ENCODE data around the gene CHL1.

The CHL1 gene

DNA sequence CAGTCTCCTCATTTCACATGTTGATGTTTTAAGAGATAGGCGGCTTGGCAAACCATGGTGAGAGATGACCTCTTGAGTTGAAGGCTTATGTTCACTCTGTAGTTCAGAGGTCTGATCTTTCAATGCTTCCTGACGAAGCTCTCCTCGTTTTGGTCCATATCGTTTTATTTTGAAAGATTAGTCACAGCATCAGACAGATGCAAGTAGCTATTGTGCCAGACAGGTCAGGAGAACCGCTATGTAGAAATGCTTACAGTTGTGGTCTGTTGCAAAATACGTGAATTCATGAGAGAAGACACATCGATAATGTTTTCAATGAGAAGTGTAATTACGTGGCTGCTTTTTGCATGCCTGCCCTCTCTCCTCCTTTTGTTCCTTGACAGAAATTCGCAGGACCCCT, 47.5 kb downstream of the CHL1 start:
- TF ChIP-seq GATA2 (IDR thresholded peaks at IDR 0.05; ENCODE audit: low read depth, low read length) (no peak), GATA3 (IDR thresholded peaks at IDR 0.05; ENCODE audit: low read depth, low read length) (no peak)

- TF ChIP-seq GATA3 (IDR thresholded peaks at IDR 0.05; ENCODE audit: low read depth, low read length) = no peak
- TF ChIP-seq GATA2 (IDR thresholded peaks at IDR 0.05; ENCODE audit: low read depth, low read length) = no peak
Measured at GRCh38 chr3:247916-248315, 51.4 kb downstream of the CHL1 start.

- TF ChIP-seq GATA2 (IDR thresholded peaks at IDR 0.05; ENCODE audit: low read depth, low read length) (no peak), GATA3 (IDR thresholded peaks at IDR 0.05; ENCODE audit: low read depth, low read length) (no peak)
Measured at GRCh38 chr3:248864-249520, 52.4 kb downstream of the CHL1 start.

DNA sequence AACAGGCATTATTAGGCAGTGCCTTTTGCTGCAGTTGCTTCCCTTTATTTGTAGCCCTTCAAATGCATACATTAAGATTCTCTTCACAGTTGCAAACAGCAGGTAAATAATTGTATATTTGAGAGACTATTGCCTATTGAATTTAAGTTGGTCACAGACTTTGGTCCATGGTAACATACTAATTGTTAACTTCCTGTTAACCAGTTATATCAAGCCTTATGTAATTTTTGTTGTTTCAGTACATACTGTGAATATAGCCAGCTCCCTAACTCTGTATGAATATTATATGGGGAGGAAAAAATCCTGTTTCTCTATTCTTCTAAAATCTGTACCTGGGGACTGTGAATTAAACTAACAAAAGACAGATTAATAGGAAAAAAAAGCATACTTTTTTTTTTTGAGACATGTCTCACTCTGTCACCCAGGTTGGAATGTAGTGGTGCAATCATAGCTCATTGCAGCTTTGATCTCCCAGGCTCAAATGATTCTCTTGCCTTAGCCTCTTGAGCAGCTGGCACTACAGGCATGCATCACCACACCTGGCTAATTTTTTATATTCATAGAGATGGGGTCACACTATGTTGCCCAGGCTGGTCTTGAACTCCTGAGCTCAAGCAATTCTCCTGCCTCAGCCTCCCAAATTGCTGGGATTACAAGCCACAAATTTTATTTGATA, 53.2 kb downstream of the CHL1 start:
- TF ChIP-seq GATA3 (IDR thresholded peaks at IDR 0.05; ENCODE audit: low read depth, low read length) (no peak), GATA2 (IDR thresholded peaks at IDR 0.05; ENCODE audit: low read depth, low read length) (no peak)

DNA sequence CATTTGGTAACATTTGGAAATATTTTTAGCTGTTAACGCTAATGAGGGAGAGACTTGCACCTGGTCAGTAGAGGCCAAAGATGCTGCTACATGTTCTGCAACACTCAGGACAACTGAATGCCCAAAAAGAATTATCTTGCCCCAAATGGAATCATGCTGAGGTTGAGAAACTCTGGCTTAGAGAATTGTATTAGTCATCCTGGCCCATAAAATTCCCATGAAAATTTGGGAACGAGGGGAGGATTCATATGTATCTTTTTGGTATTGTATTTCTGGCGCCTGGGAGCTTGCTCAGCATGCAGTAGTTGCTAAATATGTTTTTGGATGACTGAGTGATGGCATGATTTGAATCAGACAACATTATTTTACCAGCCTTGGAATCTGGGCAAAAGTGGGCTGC, 59.9 kb downstream of the CHL1 start:
- no peak for TF ChIP-seq GATA2 (IDR thresholded peaks at IDR 0.05; ENCODE audit: low read depth, low read length)
- no peak for TF ChIP-seq GATA3 (IDR thresholded peaks at IDR 0.05; ENCODE audit: low read depth, low read length)

GRCh38 chr3:257826-258225, 61.3 kb downstream of the CHL1 start:
- TF ChIP-seq GATA2 (IDR thresholded peaks at IDR 0.05; ENCODE audit: low read depth, low read length) (no peak), GATA3 (IDR thresholded peaks at IDR 0.05; ENCODE audit: low read depth, low read length) (no peak)

DNA sequence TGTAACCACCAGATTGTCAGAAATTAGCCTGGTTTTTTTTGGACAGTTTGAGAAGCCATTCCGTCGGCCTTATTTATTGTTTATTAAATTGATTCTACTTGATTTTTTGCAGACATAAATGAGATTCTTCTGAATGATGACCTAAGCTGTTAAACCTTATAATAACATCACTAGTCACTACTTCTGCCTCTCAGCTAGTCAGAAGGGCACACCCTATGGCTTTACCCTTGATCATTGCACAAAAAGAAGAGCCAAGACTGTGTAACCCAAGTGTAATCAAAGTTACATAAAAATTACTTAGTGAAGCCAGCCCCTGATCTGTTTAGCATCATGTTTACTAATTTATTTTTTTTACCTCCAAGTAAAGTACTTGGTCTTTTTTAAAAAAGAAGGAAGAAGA, 64.3 kb downstream of the CHL1 start:
- TF ChIP-seq GATA2 (IDR thresholded peaks at IDR 0.05; ENCODE audit: low read depth, low read length) (no peak), GATA3 (IDR thresholded peaks at IDR 0.05; ENCODE audit: low read depth, low read length) (no peak)

GRCh38 chr3:263393-263792, 66.8 kb downstream of the CHL1 start:
- TF ChIP-seq GATA2 (IDR thresholded peaks at IDR 0.05; ENCODE audit: low read depth, low read length) = no peak
- peak; percentile 47 for TF ChIP-seq GATA3 (IDR thresholded peaks at IDR 0.05; ENCODE audit: low read depth, low read length)

DNA sequence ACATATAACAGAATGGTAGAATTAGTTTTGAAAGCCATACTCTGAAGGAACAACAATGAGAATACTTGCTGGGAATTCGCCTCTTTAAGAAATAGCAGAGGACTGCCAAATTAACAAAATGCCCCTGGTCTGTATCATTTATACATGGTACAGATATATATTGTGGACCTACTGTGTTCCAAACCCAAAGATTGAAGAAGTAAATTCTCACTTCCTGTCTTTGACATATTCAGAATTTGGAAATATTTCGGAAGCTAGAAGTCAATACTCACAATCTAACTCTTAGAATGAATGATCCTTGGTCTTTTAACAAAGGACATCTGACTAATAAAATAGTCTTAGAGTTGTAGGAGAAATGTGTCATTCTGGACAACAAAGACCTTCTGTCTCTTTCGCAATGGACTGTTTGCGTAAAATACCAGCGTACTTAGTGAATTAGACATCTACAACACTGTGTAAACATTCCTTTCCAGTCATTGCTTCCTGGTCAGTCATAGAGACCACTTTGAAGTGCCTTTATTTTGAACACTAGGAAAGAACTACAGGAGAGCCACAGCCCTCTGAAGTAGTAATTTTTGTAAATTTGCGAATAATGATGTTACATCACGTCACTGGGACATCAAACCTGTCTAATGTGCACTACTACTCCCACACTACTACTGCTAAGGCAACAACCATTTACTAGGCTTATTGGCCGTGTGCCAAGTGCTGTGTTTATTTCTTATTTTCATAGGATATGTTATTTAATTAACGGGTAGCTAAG, 68.0 kb downstream of the CHL1 start:
- no peak for TF ChIP-seq GATA3 (IDR thresholded peaks at IDR 0.05; ENCODE audit: low read depth, low read length)
- no peak for TF ChIP-seq GATA2 (IDR thresholded peaks at IDR 0.05; ENCODE audit: low read depth, low read length)

- no peak for TF ChIP-seq GATA3 (IDR thresholded peaks at IDR 0.05; ENCODE audit: low read depth, low read length)
- TF ChIP-seq GATA2 (IDR thresholded peaks at IDR 0.05; ENCODE audit: low read depth, low read length) = no peak
Measured at GRCh38 chr3:267101-267500, 70.5 kb downstream of the CHL1 start.

DNA sequence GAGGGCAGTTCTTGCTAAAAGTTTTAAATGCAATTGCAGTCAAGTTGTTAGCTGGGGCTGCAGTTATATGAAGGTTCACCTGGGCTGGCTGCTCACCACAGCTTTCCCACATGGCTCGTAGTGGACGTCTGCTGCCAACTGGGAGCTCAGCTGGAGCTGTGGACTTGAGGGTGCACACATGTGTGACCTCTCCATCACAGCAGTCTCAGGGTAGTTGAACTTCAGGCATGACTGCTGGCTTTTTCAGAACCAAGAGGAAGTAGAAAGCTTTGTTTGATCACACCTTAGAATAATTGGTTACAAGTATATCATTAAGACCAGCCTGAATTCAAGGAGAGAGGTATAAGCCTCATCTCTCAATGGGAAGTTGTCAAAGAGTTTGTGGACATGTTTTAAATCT, 74.1 kb downstream of the CHL1 start:
- TF ChIP-seq GATA2 (IDR thresholded peaks at IDR 0.05; ENCODE audit: low read depth, low read length) (no peak), GATA3 (IDR thresholded peaks at IDR 0.05; ENCODE audit: low read depth, low read length) (no peak)

- TF ChIP-seq GATA2 (IDR thresholded peaks at IDR 0.05; ENCODE audit: low read depth, low read length) = no peak
- TF ChIP-seq GATA3 (IDR thresholded peaks at IDR 0.05; ENCODE audit: low read depth, low read length) = no peak
Measured at GRCh38 chr3:274927-275326, 78.4 kb downstream of the CHL1 start.

GRCh38 chr3:277873-278272, 81.3 kb downstream of the CHL1 start:
- TF ChIP-seq GATA3 (IDR thresholded peaks at IDR 0.05; ENCODE audit: low read depth, low read length) (no peak), GATA2 (IDR thresholded peaks at IDR 0.05; ENCODE audit: low read depth, low read length) (no peak)

GRCh38 chr3:278300-279064, 81.9 kb downstream of the CHL1 start:
- no peak for TF ChIP-seq GATA2 (IDR thresholded peaks at IDR 0.05; ENCODE audit: low read depth, low read length)
- no peak for TF ChIP-seq GATA3 (IDR thresholded peaks at IDR 0.05; ENCODE audit: low read depth, low read length)
